Measurements from ENCODE around the gene RGS4.

Gene RGS4

DNA sequence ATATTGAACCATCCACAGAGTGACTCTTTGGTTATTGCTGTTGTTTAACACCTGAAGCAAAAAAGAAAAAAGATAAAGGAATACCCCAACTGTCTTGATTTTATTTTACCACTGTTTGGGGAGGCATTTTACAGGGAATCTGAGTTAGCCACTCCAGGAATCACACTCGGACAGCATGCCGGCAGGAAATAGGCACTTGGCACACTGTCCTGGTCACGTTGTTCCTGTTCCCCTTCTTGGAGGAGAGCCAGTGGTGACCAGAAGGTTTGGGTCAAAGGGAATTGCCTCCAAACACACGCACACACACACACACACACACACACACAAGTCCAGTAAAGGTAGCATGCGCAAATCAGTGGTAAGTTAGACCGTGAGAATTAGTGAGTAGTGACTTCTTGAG, 13.8 kb downstream of the RGS4 start:
- no peak overlapping the region for H3K4me3 ChIP-seq (ENCODE audit: low read depth in 1 of 2, low read length in 2 of 2)
- no peaks in the 10 kb centered on the region for H3K4me1 ChIP-seq (ENCODE audit: insufficient read depth, low read length)
- H2AFZ ChIP-seq (ENCODE audit: low read depth, low read length), result no peak overlapping the region
- H4K20me1 ChIP-seq (ENCODE audit: insufficient read depth, low read length), result no peaks in the 10 kb centered on the region
- TF ChIP-seq CTCF (IDR thresholded peaks at IDR 0.05; ENCODE audit: borderline replicate concordance, extremely low read depth, low read length, poor library complexity, severe bottlenecking), result no peak
- no peak for TF ChIP-seq EZH2 (IDR thresholded peaks at IDR 0.05; ENCODE audit: borderline replicate concordance, low read depth, low read length, severe bottlenecking)
- no peak for ATAC-seq (ENCODE audit: insufficient read depth, low read depth)
- H3K27me3 ChIP-seq (ENCODE audit: insufficient read depth, low read length, poor library complexity), result no peaks in the 10 kb centered on the region
- H3K36me3 ChIP-seq (ENCODE audit: insufficient read depth, low read length), result no peaks in the 10 kb centered on the region
- no peak overlapping the region for H3K27ac ChIP-seq (ENCODE audit: low read length)
- H3K9ac ChIP-seq (ENCODE audit: low read depth, low read length), result no peak overlapping the region
- H3K79me2 ChIP-seq (ENCODE audit: insufficient read depth, low read length), result no peaks in the 10 kb centered on the region
- no peak overlapping the region for H3K4me2 ChIP-seq (ENCODE audit: insufficient read depth, low read length)
- DNase-seq, result no peak
- no peaks in the 10 kb centered on the region for H3K9me3 ChIP-seq (ENCODE audit: insufficient read depth, low read length, severe bottlenecking)

- H3K4me1 ChIP-seq (ENCODE audit: insufficient read depth, low read length), result no peaks in the 10 kb centered on the region
- no peaks in the 10 kb centered on the region for H3K9me3 ChIP-seq (ENCODE audit: insufficient read depth, low read length, severe bottlenecking)
- DNase-seq (no peak), ATAC-seq (ENCODE audit: insufficient read depth, low read depth) (no peak)
- no peaks in the 10 kb centered on the region for H4K20me1 ChIP-seq (ENCODE audit: insufficient read depth, low read length)
- no peak overlapping the region for H2AFZ ChIP-seq (ENCODE audit: low read depth, low read length)
- no peaks in the 10 kb centered on the region for H3K36me3 ChIP-seq (ENCODE audit: insufficient read depth, low read length)
- no peak overlapping the region for H3K4me2 ChIP-seq (ENCODE audit: insufficient read depth, low read length)
- H3K27me3 ChIP-seq (ENCODE audit: insufficient read depth, low read length, poor library complexity), result no peaks in the 10 kb centered on the region
- H3K9ac ChIP-seq (ENCODE audit: low read depth, low read length), result no peak overlapping the region
- TF ChIP-seq CTCF (IDR thresholded peaks at IDR 0.05; ENCODE audit: borderline replicate concordance, extremely low read depth, low read length, poor library complexity, severe bottlenecking) (no peak), EZH2 (IDR thresholded peaks at IDR 0.05; ENCODE audit: borderline replicate concordance, low read depth, low read length, severe bottlenecking) (no peak)
- no peak overlapping the region for H3K4me3 ChIP-seq (ENCODE audit: low read depth in 1 of 2, low read length in 2 of 2)
- no peak overlapping the region for H3K27ac ChIP-seq (ENCODE audit: low read length)
- no peaks in the 10 kb centered on the region for H3K79me2 ChIP-seq (ENCODE audit: insufficient read depth, low read length)
These were observed 14.5 kb downstream of the RGS4 start for GRCh38 chr1:163083690-163084089.

- Histone ChIP-seq H3K4me3 (ENCODE audit: low read depth in 1 of 2, low read length in 2 of 2) (no peak overlapping the region), H3K9ac (ENCODE audit: low read depth, low read length) (no peak overlapping the region), H3K27ac (ENCODE audit: low read length) (no peak overlapping the region), H3K27me3 (ENCODE audit: insufficient read depth, low read length, poor library complexity) (no peaks in the 10 kb centered on the region), H3K4me1 (ENCODE audit: insufficient read depth, low read length) (no peaks in the 10 kb centered on the region), H3K9me3 (ENCODE audit: insufficient read depth, low read length, severe bottlenecking) (no peaks in the 10 kb centered on the region), H2AFZ (ENCODE audit: low read depth, low read length) (no peak overlapping the region), H3K79me2 (ENCODE audit: insufficient read depth, low read length) (no peaks in the 10 kb centered on the region), H4K20me1 (ENCODE audit: insufficient read depth, low read length) (no peaks in the 10 kb centered on the region), H3K4me2 (ENCODE audit: insufficient read depth, low read length) (no peak overlapping the region), H3K36me3 (ENCODE audit: insufficient read depth, low read length) (no peaks in the 10 kb centered on the region)
- no peak for DNase-seq
- no peak for ATAC-seq (ENCODE audit: insufficient read depth, low read depth)
- TF ChIP-seq CTCF (IDR thresholded peaks at IDR 0.05; ENCODE audit: borderline replicate concordance, extremely low read depth, low read length, poor library complexity, severe bottlenecking), result no peak
These were observed 15.2 kb downstream of the RGS4 start for GRCh38 chr1:163084330-163084729.
